GM18870 (cell line): ENCODE measurements around the gene OR2W1.

Experiments
- ATAC-seq: cut with Tn5 transposase; IDR thresholded peaks from one replicate; pipeline ENCODE4 v1.9.1; 2021; ENCODE audit warnings: moderate library complexity; ENCODE audit not compliant: unreplicated experiment

The OR2W1 gene

DNA sequence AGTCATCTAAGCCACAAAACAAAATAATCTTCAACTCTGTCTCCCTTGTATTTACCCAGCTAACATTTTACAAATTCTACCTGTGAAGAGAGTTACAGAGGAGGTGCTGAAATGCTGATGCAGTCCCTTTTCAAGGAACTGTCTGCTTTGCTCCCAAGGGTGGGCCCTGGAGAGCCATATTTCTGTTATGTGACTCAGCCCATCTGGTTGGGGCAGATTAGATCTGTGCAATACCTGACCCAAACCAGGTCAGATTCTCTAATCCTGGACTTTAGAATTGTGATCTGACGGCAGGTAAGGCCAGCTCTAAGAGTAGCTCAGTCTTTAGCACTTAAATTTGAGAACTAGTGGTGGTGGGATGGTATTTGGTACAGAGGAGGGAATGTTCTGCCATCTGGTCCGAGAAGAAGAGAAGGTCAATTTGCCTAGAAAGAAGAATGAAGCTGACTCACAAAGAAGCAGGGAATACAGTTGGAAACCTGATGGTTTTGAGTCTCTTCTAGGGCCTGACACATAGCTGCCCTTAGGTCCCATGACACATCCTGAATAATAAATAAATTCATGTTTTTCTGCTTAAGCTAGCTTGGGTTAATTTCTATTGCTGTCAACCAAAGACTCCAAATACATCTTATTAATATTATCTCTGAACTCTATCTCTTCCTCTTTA lies 48.0 kb downstream of the OR2W1 start:
- ATAC-seq: no peak

DNA sequence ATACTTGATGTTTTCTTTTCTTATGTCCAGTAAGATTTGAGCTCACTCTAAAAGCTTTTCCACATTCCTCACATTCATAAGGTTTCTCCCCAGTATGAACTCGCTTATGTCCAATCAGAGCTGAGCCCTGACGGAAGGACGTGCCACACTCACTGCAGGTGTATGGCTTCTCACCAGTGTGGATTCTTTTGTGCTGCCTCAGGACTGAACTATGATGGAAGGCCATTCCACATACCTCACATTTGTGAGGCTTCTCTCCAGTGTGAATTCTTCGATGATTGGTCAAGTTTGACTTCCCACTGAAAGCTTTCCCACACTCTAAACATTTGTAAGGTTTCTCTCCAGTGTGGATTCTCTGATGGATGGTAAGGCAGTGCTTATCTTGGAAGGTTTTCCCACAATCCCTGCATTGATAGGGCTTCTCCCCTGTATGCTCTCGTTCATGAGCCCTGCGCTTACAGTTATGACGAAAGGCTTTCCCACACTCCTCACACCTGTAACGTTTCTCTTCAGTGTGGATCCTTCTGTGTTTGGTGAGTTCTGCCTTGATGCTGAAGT lies 49.8 kb downstream of the OR2W1 start:
- no peak for ATAC-seq
